Measurements from ENCODE around the gene MLLT3.

MLLT3 gene

DNA sequence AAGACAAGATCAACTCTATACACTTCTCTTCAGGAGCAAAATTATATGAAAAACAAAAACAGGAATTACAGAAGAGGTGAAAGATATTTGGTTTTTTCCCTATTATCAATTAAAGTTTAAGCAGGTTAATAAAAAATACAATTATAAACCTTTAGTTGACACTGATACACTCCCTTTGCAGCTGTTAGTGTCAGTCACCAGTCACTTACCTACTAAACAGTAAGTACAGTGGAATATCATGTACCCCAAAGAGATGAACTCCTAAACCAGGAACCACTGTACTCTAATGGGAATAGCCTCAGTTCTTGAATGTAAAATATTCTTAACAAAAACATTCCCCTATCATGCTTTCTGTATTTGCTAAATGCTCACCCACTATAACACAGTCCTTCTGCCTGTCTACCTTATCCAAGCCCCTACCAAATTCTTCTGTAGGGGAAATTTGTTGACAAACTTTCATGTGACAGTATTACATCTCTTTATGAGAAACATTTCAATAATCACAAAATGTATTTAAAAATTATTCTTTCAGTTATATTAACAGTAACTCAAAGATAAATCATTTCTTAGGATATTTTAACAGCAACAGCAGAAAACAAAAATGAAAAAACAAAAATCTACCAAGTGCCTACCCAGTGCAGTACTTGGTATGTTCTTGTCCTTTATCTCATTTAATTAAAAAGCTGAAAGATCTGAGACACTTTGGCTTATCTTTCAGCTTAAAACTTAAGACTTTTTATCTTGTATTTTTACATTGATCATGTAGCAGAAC lies 212.8 kb downstream of the MLLT3 start:
- no peak for DNase-seq (ENCODE audit: low spot score)

DNA sequence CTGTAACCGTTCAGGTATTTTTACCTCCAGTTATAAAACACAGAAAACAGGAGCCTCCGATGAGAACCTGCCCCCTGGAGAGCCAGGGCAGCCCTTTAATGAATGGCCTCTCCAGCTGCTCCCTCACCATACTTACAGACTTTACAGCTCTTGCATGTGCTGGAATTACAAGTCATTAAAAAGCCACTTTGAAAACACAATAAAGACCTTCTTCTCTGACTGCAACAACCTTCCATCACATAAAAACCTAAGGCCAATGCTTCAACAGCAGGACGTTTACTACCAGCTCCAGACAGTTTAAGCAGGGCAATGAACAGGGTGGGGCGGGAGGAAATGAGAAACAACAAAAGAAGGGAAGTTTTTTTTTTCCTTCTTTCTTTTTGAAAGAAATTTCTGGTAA lies 213.8 kb downstream of the MLLT3 start:
- DNase-seq (ENCODE audit: low spot score) = peak; percentile 3

DNA sequence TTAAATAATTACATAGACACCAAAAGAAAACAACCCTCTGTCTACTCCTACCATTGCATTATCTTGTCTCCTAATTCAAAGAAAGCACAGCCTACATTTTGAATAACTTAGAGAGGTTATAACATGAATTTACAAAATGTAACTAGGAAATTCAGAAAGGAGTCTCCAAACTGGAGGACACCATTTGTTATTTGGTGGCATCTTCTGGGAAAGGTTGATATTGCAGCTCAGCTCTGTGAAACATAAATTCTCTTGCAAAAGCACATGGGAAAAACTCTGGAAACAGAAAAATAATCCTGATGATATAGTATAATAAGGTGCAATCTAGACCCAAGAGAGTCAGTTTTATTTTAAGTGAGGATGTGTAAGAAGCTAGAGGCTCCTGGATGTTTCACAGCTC lies 215.3 kb downstream of the MLLT3 start:
- no peak for DNase-seq (ENCODE audit: low spot score)

DNA sequence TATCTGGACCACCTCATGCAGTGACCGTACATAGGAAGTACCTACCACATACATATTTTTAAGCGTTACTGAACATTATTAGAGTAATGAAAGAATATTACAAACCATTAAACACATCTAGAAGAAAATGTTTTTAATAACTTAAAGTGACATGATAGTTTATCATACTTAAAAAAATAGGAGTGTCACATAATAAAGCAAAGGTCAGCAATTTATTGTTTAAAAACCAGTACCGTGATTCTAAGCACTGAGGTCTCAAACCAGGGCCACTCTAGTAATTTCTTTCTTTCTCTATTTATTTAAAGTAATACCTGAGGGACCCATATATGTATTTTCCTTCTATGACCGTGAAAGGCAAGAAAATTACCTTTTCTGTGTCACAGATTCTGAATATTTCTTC lies 216.0 kb downstream of the MLLT3 start:
- DNase-seq (ENCODE audit: low spot score) = no peak

DNA sequence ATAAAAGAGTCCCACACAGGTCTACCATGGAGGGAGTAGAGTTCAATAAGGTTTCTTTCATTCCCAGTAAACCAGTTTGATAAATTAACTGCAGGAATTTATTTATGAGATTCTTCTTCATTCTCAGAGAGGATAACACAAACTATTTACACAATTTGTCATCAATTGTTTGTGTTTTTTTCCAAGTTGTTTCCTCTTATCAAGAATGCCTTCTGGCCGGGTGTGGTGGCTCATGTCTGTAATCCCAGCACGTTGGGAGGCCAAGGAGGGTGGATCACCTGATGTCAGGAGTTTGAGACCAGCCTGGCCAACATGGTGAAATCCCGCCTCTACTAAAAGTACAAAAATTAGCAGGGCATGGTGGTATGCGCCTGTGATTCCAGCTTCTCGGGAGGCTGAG lies 216.7 kb downstream of the MLLT3 start:
- no peak for DNase-seq (ENCODE audit: low spot score)

DNA sequence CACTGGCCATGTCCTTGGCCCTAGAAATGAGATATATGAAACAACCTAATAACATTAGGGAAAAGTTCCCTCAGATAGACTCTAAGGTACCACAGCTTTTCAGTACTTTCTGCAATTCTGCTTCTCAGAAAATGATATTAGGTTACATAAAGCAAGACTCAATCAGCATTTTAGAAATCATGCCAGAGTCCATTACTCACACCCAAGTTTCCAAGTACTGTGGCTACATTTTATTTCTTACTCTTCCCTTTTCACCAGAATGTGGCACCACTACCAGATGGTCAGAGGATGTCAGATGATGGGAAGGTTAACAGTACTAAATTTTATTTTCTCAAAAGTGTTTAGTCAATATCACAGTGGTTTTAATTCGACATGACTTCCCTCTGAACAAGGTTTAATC lies 217.2 kb downstream of the MLLT3 start:
- DNase-seq (ENCODE audit: low spot score) = no peak

DNA sequence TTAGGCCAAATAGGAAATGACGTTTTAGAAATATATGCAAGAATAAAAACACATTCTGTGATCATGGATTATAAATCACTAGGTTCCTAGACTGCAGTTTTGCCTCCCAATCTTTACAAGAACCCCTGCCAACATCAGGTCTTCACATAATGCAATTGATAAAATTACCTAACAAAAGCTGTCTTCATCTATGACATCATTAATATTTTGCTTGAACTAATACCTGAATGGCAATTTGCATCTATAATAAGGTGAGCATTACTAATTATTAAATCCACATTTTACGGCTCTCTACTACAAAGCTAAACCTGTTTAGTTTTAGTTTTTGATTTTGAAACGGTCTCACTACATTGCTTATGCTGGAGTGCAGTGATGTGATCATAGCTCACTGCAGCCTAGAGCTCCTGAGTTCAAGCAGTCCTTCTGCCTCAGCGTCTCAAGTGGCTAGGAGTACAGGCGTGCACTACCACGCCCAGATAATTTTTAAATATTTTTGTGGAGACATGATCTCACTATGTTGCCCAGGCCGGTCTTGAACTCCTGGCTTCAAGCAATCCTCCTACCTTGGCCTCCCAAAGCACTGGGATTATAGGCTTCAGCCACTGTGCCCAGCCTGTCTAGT lies 218.0 kb downstream of the MLLT3 start:
- no peak for DNase-seq (ENCODE audit: low spot score)

DNA sequence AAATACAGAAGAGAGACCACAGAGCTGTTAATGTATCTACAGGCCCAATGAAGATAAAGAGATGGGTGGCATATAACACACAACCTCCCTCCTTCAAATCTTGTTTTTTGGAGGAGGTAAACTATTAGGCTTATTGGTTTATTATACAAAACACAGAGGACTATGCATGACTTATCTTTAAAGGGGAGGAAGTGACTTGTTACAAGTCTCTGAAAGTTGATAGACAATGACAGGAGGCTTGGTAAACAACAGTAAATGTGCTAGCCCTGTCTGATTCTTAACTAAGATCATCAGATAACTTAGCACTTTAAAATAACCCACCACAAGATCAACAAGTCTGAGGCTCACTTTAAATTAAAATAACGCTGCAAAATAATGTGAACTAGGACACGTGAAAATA lies 219.0 kb downstream of the MLLT3 start:
- no peak for DNase-seq (ENCODE audit: low spot score)

DNA sequence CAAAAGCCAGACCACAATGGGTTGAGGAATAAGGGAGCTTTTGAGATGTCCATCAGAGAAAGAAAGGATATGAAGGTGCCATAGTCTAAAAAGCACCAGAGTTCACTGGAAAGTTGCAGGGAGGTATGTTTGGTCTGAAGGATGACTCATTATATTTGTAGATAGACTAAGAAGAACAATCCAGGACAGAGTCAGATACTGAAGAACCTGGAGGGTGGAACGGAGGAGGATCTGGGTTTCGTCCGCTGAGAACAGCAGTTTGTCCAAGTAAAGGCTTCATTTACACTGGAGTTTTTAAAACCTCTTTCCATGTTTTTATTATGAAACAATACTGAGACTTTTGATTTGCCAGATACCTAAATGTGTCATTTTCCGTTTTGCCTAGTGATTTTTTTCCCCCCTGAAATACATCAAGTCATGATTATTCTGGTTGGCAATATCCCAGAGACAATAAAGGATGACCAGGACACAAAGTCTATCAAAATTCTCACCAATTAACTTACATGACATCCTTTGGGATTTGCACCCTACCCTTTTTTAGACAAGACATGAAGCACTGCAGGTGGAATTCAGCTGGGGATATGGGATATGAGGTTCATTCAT lies 219.9 kb downstream of the MLLT3 start:
- DNase-seq (ENCODE audit: low spot score) = no peak

DNA sequence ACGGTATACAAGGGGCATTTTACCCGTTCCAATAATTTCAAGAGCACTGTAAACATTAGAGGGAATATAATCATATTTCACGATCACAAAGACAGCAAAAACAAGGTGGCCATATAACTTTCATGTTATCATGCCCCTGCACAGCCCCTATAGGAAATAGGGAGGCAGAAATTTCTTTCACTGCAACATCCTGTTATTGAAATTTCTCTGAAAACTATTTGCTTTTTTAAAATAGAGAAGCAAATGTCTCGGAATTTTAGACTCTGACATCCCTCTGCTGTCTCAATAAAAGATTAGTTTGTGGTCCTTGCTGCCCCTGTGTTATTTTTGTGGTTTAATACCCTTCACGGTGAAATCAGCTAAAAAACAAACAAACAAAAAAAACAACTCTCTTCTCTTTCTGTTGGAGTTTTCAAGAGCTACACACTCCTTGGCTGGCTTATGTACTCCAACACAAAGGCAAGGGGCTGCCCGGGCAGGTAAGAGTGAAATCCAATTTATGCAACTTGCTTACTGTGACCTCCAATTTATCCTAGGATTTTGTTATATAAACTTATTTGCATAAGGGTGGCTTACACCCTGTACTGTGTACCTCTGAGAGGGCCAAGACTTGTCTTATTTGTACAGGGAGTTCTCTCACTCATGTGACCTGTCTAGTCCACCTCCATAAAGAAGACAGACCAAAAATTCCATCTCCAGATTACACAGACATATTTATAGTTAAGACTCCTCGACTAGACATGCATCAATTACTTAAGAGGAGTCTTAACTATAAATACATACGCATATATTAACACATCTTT lies 223.6 kb downstream of the MLLT3 start:
- no peak for DNase-seq (ENCODE audit: low spot score)

DNA sequence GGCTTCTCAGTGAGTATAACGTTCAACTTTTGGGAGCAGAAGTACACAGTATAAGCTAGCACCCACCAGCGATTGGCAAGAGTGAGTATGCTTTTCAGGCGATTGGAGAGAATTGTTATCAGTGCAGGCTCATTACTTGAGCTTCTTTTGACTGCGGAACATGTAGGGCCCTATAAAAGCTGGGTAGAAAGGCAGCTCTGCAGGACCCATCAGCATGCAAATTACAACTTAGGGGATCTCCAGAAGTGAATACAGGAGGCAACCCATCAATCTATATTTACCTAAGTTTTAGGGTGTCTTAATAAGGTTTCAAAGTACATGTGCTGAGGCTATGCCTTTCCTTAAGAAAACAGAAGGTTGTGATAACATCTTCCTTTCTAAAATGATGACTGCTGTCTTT lies 225.0 kb downstream of the MLLT3 start:
- no peak for DNase-seq (ENCODE audit: low spot score)

DNA sequence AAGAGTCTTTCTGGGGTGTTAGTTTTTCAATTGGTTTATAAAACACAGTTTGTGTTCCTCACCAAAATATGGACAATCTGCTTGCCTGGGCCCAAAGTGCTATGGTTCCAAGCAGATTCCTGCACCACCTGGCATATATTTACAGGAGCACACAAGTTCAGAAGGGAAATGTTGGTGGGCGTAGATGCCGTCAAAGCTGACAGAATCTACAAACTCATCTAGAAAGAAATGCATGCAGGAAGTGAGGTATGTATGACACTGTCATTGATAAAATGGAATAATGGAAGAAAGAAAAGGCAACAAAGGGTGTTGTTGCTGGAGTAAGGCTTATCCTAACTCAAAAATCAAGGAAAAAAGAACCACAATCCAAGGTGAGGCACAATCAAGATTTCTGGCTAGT lies 225.8 kb downstream of the MLLT3 start:
- DNase-seq (ENCODE audit: low spot score) = no peak

DNA sequence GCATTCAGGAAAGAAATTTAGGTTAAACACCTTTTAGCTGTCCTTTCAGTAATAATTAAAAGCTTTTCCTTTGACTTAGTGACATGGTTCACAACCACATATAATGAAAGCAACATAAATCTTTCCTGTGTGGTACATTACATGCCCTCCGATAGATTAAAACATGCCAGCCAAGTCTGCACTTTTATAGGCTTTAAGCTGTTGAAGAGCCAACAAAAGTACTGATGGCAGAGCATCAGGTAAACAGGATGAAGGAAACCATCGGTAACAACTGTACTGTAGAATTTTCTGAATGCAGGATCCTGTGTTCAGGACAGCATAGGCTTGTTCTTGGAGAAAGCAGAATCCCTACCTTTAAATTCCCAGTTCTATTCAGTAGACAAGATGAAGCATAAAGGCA lies 226.6 kb downstream of the MLLT3 start:
- DNase-seq (ENCODE audit: low spot score) = no peak

DNA sequence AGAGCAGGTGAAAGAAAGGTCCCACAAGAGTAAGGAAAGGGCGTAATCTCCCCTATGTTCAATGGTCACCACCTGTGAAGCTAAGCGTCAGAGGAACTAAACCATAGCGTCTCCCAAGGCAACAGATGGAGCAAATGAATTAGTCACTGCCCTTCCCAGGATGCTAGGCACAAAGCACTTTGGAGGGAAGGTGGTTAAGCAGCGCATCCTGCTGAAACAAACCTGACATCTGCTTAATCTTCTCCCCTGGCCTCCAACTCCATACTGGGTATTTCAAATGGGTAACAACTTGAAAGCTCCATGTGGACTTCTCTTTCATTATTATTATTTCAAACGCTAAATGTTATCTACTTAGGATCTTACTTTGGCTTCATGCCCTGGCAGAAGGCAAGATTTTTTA lies 227.3 kb downstream of the MLLT3 start:
- no peak for DNase-seq (ENCODE audit: low spot score)

DNA sequence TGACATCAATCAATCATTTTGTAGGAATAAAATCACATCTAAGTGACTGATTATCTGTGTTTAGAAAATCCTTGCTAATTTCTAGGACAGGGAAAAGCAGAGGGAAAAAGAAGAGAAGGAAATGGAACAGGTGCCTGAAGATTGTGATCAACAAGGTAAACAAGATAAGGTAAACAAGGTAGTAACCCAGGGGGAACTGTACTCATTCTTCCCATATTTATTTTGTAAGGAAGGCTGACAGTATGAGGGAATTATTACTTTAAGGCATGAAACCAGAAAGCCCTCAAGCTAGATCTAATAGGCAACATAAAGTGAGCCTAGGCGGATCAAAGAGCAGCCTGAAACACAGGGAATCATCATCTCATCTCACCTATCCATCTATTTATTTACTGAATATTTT lies 231.1 kb downstream of the MLLT3 start:
- no peak for DNase-seq (ENCODE audit: low spot score)

DNA sequence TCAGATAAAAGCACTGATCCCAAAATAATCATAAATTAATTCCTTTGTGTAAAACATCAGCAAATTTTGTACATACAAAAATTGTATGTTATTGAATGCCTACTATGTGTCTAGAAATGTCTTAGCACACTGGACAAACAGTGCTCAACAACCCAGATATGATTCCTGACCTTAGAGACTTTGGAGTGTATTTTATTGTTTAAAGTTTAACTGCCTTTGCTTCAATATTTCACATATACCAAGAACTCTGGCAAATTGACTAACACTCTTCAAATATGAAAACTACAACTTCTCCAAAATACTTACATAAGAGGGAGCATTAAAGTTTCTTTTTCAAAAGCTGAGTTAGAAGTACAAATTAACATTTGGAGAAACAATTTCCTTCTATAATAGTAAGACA lies 231.9 kb downstream of the MLLT3 start:
- no peak for DNase-seq (ENCODE audit: low spot score)

DNA sequence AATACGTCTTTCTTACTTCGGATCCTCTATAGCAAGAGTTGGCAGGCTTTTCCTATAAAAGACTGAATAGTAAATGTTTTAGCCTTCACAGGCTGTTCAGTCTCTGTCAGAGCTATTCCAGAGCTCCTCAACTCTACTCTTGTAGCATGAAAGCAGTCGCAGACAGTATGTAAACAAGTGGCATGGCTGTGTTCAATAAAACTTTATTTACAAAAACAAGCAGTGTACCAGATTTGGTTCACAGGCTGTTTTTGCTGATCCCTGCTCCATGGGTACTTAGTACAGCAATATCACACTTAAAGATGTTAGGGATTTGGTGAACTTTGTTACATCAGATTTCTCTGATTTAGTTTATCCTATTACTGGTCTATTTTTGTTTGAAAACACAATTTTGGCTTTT lies 235.2 kb downstream of the MLLT3 start:
- DNase-seq (ENCODE audit: low spot score) = no peak

DNA sequence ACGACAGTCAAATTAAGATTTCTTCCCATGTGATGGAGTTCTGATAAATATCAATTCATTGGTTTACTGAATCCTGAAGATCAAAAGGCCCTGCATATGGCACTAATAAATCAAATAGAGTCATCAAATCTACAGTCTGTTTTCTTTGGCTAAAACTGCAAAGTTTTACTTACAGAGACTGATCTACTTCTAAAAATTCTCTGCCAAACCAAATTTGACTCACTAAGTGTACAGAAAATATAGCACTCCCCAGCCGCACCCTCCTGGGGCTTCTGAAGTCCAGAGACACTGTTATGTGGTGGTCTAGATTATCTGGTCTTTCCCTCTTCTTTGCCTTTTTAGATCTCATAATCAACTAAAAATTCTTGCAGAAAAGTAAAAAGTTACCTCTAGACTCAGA lies 237.7 kb downstream of the MLLT3 start:
- no peak for DNase-seq (ENCODE audit: low spot score)

DNA sequence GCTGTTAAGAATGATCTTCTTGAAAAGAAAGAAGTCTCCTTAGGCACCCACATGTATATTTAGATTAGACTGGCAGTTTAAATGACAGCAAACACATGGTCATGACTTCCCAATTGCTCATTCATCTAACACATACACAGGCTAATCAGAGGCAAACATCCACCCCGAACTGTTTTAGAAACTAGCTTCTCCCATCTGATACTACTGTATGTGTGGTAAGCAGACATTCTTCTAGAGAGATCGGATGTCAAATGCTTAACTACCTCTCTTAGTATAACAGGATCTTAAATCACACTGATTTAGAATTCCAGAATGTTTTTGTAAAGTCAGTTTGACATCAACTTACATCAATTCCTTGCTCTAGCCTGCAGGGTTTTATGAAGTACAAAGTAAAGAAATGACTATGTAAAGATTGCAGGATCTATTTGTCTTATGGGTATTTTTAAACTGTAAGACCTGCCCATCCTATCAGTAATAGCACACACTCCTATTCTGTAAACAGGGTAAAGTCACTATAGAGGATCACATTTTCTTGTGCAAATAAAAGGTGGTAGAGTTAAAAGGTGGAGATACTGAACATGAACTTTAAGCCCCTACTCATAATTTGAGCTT lies 239.7 kb downstream of the MLLT3 start:
- DNase-seq (ENCODE audit: low spot score) = no peak

DNA sequence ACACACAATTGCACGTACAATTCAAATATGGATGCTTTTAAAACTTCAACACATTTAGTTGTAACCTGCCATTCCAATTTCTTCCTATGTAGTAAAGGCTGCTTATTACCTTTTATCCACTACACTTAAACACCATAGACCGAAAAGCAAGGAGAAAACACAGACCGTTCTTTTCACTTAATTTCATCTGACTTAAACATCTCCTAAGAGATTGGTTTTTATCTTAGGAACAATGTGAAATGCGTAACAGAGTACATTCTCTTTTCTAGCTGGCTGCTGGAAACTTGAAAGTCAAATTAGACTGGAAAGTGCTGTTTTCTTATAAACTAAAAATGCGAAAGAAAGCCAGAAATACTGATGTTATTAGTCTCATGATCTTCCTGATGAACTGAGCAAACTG lies 241.8 kb downstream of the MLLT3 start:
- DNase-seq (ENCODE audit: low spot score) = no peak

DNA sequence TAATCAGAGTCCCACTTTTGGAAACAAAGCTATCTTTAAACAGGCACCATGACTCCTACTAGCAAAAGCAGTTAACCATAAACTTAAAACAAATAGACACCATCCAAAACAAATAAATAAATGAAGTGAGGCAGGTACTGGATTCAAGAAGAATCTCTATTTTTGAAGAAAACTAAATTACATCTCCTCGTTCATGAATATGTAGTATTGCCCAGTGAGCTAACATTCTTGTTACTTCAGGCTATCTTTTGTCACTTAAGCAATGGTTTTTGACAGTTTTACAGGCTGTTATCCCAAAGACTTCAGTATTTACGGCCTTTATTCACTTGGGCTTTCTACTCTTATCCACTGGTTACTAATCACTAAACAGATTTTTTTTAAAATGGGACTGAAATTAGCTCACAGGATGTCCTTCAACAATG lies 242.5 kb downstream of the MLLT3 start:
- no peak for DNase-seq (ENCODE audit: low spot score)

DNA sequence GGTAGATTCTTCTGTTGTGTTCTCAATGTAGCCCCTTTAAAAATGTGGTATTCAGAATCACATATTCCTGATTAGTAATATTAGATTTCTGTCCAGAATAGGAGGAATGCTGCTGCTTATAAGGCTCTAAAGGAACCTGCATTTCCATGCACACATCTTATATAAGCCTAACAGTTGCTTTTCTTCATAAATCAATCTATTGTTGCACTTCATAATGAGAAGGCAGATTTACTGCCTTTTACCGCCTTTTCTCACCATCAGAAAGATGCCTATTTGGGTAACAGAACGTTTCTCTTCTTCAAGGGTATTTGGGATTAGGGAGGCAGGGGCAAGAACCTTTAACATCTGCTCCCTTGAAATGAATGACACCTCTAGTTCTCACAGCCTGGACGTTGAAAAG lies 243.4 kb downstream of the MLLT3 start:
- DNase-seq (ENCODE audit: low spot score) = no peak

Data from HuH-7 (cell line).